Activated CD4-positive, alpha-beta T cell treated with anti-CD3 and anti-CD28 coated beads, Interleukin-2, Interleukin-4, amounts not matched to agents 100 ng/mL and 50 ng/mL, durations not matched to agents 16 hours and 8 hours (primary cell): Measurements from ENCODE around the gene PIWIL4.
A peak's percentile ranks its signal among the peaks of the same experiment; 100 is the strongest.
"Not testable (repeated sequence)": the region's sequence is repeated elsewhere in the genome, so short reads cannot be mapped to it uniquely, and the experiment has no call there.

ENCODE experiments used
- DNase-seq: peaks from one replicate; pipeline ENCODE4 v3.0.0-alpha.2; 2020; ENCODE audit warnings: low spot score

PIWIL4 gene

GRCh38 chr11:94585399-94585798 is 18.2 kb downstream of the PIWIL4 start:
- DNase-seq = no peak

- no peak for DNase-seq
Measured at GRCh38 chr11:94586546-94586945, 19.4 kb downstream of the PIWIL4 start.

DNA sequence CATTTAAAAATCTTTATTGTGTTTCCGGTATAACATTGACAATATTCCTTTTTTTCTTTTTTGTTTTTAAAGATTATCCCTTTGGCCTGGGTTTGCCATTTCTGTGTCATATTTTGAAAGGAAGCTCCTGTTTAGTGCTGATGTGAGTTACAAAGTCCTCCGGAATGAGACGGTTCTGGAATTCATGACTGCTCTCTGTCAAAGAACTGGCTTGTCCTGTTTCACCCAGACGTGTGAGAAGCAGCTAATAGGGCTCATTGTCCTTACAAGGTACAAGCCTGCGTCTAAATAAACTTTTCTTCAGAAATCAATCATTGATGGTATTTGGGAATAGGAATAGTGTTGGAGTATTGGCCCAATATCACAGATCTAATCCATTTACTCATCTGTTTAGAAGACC is 19.8 kb downstream of the PIWIL4 start:
- DNase-seq = no peak

GRCh38 chr11:94588366-94588942 is 21.3 kb downstream of the PIWIL4 start:
- DNase-seq = no peak

DNA sequence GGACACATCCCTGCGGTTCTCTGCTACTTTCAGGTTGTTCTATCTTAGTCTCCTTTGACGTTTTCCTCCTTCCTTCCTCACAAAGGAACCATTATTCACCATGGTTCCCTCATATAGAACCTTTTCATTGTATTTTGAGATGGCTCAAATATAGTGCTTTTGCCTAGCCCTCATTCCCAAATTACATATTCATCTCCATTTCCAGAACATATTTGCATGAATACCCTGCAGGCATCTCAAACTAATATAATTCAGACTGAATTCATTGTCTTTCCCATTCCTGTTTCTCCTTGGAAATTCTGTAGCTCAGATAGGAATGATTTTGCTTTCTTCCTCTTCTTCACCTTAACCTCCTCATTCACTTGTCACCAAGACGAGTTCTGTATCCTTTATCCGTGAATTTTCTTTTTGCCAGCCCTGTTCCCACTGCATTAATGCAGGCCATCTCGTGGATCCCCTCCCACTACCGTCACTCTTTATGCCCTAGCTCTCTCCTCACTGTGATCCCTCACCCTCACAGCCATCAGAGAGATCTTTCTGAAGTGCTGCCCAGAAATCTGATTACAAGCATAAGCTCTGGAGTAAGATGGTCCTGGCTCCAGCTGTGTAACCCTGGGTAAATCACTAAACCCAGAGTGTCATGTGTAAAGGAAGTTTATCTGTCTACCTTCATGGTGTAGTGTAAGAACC is 23.3 kb downstream of the PIWIL4 start:
- DNase-seq = no peak

GRCh38 chr11:94593030-94593429 is 25.9 kb downstream of the PIWIL4 start:
- DNase-seq = no peak

DNA sequence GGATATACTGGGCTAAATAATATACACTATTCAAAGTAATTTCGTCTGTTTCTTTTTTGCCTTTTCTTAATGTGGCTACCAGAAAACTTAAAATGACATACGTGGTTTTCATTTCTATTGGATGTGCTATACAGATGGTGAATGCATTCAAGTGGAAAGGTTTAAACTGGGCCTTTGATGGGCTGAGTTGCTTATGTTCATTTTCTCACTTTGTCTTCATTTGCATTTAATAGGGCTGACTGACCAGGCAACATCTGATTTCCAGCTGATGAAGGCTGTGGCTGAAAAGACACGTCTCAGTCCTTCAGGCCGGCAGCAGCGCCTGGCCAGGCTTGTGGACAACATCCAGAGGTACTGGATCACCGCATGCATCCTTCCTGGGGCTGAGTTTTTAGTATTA is 27.9 kb downstream of the PIWIL4 start:
- no peak for DNase-seq

DNA sequence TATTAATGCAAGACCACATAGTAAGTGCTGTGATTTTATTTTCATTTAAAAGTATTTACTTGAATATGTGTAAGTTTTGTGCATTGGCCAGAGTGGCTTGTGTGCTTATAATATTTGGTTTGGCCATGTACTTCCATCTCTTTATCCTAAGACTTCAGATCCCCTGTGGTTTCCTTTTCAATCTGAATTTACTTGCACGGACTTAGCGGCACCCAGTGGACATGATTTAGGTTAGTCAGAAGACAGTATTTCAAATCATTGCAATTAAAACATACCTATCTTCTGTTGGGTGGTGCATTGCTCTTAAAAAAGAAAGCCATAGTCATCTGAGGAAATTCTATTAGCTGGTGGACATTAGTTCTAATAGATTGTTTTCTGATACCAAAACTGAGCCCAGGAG is 30.7 kb downstream of the PIWIL4 start:
- no peak for DNase-seq

- DNase-seq = no peak
Measured at GRCh38 chr11:94599510-94599909, 32.3 kb downstream of the PIWIL4 start.

DNA sequence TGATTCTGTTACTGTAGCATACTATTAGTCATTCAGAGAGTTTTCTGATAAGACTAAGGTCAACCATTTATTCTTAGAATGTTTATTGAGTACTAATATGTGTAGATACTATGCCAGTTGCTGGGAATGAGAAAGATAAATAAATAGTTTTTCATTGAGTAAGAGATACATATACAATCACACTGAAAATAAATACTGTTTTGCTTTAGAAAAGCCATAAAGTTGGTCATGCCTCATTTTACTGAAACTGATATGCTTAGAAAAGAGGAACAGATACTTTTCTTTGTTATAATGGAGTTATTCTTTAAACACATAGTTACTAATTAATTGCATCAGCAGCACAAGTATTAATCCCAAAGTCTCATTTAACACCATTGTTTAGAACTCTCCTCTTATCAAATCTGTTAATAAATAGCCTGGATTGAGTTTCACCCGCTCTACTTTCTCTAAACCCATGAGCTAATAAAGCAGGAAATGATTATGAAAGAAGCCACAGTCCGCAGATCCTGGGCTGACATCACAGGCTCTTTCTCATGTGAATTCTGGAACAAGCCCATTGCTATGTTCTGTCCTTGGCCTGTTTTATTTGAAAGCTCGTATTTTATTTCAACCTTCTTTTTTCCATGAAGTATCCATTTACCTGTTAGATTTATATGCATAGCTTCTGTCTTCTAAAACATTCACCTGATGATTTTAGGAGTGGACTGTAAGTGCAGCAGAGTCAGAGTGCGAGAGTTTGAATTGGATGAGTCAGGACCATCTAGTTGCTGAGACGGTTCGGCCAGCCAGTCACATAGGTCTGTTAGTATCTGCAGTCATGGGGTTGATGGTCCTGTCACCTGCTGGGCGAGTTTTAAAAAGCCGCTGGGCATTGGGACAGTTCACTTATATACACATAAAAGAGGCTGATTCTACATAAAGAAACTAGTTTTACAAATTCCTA is 35.5 kb downstream of the PIWIL4 start:
- no peak for DNase-seq

- no peak for DNase-seq
Measured at GRCh38 chr11:94603587-94603986, 36.4 kb downstream of the PIWIL4 start.

DNA sequence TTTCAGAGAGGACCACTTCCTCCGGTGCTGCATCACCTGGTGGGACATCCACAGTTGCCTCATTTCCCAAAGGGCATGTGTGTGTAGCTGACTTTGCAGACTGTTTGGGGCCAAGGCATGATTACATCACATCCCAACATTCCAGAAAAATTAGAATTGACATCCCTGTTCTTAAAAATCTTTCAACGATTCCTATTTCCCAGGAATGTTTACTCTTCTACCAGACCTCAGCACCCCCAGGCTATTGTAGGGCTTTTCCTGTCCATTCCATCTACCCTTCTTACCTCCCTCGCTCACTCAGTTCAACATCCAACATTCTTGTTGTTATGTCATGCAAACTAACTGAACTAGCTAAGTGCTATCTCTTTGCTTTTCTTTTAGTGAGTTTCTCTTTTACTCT is 37.3 kb downstream of the PIWIL4 start:
- DNase-seq = no peak

GRCh38 chr11:94613120-94613519 is 46.0 kb downstream of the PIWIL4 start:
- no peak for DNase-seq

GRCh38 chr11:94623120-94623735 is 56.1 kb downstream of the PIWIL4 start:
- DNase-seq = peak; percentile 32

DNA sequence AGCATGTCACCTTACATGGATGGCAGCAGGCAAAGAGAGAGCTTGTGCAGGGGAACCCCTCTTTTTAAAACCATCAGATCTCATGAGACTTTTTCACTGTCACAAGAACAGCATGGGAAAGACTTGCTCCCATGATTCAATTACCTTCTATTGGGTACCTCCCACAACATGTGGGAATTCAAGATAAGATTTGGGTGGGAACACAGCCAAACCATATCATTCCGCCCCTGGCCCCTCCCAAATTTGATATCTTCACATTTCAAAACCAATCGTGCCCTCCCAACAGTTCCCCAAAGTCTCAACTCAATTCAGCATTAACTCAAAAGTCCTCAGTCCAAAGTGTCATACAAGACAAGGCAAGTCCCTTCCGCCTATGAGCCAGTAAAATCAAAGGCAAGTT is 58.3 kb downstream of the PIWIL4 start:
- DNase-seq = not testable (repeated sequence)

DNA sequence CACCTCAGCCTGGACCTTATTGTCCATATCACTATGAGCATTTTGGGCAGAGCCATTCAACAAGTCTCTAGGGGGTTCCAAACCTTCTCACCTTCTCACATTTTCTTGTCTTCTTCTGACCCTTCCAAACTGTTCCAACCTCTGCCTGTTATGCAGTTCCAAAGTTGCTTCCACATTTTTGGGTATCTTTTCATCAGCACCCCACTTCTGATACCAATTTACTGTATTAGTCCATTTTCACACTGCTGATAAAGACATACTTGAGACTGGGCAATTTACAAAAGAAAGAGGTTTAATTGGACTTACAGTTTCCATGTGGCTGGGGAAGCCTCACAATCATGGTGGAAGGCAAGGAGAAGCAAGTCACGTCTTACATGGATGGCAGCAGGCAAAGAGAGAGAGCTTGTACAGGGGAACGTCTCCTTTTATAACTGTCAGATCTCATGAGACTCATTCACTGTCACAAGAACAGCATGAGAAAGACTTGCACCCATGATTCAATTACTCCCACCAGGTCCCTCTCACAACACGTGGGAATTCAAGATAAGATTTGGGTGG is 59.9 kb downstream of the PIWIL4 start:
- not testable (repeated sequence) for DNase-seq

DNA sequence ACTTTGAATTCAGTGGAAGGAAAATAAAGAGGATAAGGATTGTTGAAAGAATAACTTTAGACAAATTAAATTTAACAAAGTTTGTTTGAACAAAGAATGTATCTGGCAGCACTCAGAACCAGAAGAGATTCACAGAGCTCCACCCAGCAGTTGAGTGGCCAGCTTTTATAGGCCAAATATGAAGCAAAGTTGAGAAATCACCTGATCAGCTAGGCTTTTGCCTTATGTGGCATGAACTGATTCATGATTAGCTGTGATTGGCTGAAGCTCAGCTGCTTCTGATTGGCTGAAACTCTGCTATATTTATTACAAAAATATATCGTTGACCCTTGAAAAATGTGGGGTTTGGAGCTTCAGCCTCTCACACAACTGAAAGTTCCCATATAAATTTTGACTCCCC is 62.6 kb downstream of the PIWIL4 start:
- DNase-seq = no peak

GRCh38 chr11:94630221-94630620 is 63.1 kb downstream of the PIWIL4 start:
- DNase-seq = no peak

GRCh38 chr11:94632356-94632755 is 65.2 kb downstream of the PIWIL4 start:
- DNase-seq = no peak

- DNase-seq = no peak
Measured at GRCh38 chr11:94635072-94635471, 67.9 kb downstream of the PIWIL4 start.

DNA sequence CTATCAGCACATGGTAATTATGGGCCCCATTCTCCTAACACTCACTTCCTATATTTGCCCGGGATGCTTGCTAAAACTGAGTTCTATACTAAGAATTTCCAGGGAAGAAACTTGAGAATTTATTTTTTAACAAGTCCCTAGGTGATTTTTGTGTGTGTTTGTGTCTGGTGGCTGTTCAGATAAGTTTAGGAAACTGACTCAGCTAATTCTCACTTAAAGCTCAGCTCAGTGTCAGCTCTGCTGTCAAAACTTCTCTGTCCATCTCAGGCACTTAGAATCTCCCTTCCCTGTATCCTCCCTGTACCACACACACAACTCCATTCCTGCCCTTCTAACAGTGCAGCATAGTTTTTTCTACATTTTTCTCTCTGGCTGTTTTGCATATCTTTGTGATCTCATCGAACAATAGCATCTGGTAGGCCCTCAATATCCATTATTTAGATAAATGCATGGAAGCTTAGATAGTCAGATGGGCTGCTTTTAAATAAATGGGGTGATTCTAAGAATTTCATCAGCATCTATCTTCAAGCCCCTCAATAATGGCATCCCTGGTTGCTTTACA is 69.3 kb downstream of the PIWIL4 start:
- no peak for DNase-seq
